IPS-18c (cell line): Measurements from ENCODE around the gene ME3.

Source experiments
- H3K4me3 ChIP-seq: 2 replicates; pipeline ENCODE4 v1.7.0; 2013; ENCODE audit warnings: low read depth, mild to moderate bottlenecking, low read length, moderate library complexity; ENCODE audit not compliant: insufficient read depth
- H3K9me3 ChIP-seq: one replicate; pipeline ENCODE4 v1.6.1; 2013; ENCODE audit warnings: mild to moderate bottlenecking, low read length, moderate library complexity; ENCODE audit not compliant: control insufficient read depth, insufficient read depth

The ME3 gene

GRCh38 chr11:86482692-86483091 is 189.7 kb downstream of the ME3 start:
- Histone ChIP-seq H3K9me3 (no peaks in the 10 kb centered on the region), H3K4me3 (no peak overlapping the region)

GRCh38 chr11:86481399-86481798 is 191.0 kb downstream of the ME3 start:
- no peaks in the 10 kb centered on the region for H3K9me3 ChIP-seq

GRCh38 chr11:86478348-86478747 is 194.1 kb downstream of the ME3 start:
- no peak overlapping the region for H3K4me3 ChIP-seq

More at GRCh38 chr11:86481399-86481798, 191.0 kb downstream of the ME3 start:
- no peak overlapping the region for H3K4me3 ChIP-seq

GRCh38 chr11:86477495-86478155 is 194.8 kb downstream of the ME3 start:
- Histone ChIP-seq H3K9me3 (no peaks in the 10 kb centered on the region), H3K4me3 (no peak overlapping the region)

More at GRCh38 chr11:86478348-86478747, 194.1 kb downstream of the ME3 start:
- no peaks in the 10 kb centered on the region for H3K9me3 ChIP-seq

- Histone ChIP-seq H3K4me3 (no peak overlapping the region), H3K9me3 (no peaks in the 10 kb centered on the region)
These were observed 196.1 kb downstream of the ME3 start for GRCh38 chr11:86476109-86476861.

- Histone ChIP-seq H3K9me3 (no peaks in the 10 kb centered on the region), H3K4me3 (no peak overlapping the region)
These were observed 197.4 kb downstream of the ME3 start for GRCh38 chr11:86475027-86475426.

- no peak overlapping the region for H3K4me3 ChIP-seq
- no peaks in the 10 kb centered on the region for H3K9me3 ChIP-seq
These were observed 198.2 kb downstream of the ME3 start for GRCh38 chr11:86473991-86474833.

GRCh38 chr11:86469491-86470388 is 202.7 kb downstream of the ME3 start:
- H3K4me3 ChIP-seq: no peak overlapping the region
- H3K9me3 ChIP-seq: no peaks in the 10 kb centered on the region

GRCh38 chr11:86468169-86468568 is 204.2 kb downstream of the ME3 start:
- Histone ChIP-seq H3K4me3 (no peak overlapping the region), H3K9me3 (no peaks in the 10 kb centered on the region)

GRCh38 chr11:86464509-86465221 is 207.8 kb downstream of the ME3 start:
- H3K9me3 ChIP-seq: no peaks in the 10 kb centered on the region
- no peak overlapping the region for H3K4me3 ChIP-seq

GRCh38 chr11:86463955-86464354 is 208.5 kb downstream of the ME3 start:
- no peaks in the 10 kb centered on the region for H3K9me3 ChIP-seq
- no peak overlapping the region for H3K4me3 ChIP-seq

- no peaks in the 10 kb centered on the region for H3K9me3 ChIP-seq
- H3K4me3 ChIP-seq: no peak overlapping the region
These were observed 209.3 kb downstream of the ME3 start for GRCh38 chr11:86463120-86463519.

GRCh38 chr11:86461892-86462291 is 210.5 kb downstream of the ME3 start:
- H3K9me3 ChIP-seq: no peaks in the 10 kb centered on the region
- no peak overlapping the region for H3K4me3 ChIP-seq

GRCh38 chr11:86460461-86461385 is 211.7 kb downstream of the ME3 start:
- H3K4me3 ChIP-seq: no peak overlapping the region

GRCh38 chr11:86459682-86460460 is 212.5 kb downstream of the ME3 start:
- no peak overlapping the region for H3K4me3 ChIP-seq
- H3K9me3 ChIP-seq: no peaks in the 10 kb centered on the region

More at GRCh38 chr11:86460461-86461385, 211.7 kb downstream of the ME3 start:
- H3K9me3 ChIP-seq: no peaks in the 10 kb centered on the region
